ENCODE measurements around the gene SAMD9L. TPM values are rescaled to one million over a fixed set of nuclear protein-coding genes. Genes with fewer than 3 reads are reported as not detected.

SAMD9L gene
- total RNA-seq, 1 donor from 2014 or later, result 0.69 TPM

DNA sequence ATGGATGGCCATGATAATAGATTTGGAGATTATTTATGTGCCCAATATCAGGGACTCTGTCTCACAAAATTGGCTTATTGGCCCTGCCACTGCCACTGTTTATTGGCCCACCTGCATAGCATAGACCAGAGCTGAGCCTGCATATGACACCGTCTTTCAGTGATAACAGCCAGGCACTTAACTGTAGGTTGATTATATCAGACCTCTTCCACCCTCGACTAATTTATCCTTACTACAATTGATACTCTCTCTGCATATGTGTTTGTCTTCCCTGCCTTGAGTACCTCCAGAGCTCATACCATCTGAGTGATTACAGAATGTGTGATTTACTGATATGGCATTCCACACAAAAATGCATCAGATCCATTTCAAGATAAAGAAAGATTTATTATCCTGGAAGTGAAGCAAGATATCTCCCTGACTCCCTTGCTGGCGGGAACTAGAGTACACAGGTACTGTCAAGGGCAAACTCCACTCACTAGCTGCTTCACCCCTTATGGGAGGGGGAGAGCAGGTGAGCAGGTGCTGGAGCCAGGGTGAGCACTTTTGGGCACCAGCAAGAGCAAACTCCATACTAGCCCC is 13.1 kb upstream of the SAMD9L start:
- no peak overlapping the region for H3K4me3 ChIP-seq (ENCODE audit: low read depth, low read length)
- no peak for DNase-seq (ENCODE audit: low read depth)
- TF ChIP-seq, protein P1, sequence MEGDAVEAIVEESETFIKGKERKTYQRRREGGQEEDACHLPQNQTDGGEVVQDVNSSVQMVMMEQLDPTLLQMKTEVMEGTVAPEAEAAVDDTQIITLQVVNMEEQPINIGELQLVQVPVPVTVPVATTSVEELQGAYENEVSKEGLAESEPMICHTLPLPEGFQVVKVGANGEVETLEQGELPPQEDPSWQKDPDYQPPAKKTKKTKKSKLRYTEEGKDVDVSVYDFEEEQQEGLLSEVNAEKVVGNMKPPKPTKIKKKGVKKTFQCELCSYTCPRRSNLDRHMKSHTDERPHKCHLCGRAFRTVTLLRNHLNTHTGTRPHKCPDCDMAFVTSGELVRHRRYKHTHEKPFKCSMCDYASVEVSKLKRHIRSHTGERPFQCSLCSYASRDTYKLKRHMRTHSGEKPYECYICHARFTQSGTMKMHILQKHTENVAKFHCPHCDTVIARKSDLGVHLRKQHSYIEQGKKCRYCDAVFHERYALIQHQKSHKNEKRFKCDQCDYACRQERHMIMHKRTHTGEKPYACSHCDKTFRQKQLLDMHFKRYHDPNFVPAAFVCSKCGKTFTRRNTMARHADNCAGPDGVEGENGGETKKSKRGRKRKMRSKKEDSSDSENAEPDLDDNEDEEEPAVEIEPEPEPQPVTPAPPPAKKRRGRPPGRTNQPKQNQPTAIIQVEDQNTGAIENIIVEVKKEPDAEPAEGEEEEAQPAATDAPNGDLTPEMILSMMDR (conservative IDR thresholded peaks at IDR 0.05; ENCODE audit: low read depth, low read length), result no peak

GRCh38 chr7:93160410-93160809 is 12.2 kb upstream of the SAMD9L start:
- no peak overlapping the region for H3K4me3 ChIP-seq (ENCODE audit: low read depth, low read length)
- no peak for DNase-seq (ENCODE audit: low read depth)
- TF ChIP-seq, protein P1 (conservative IDR thresholded peaks at IDR 0.05; ENCODE audit: low read depth, low read length), result no peak

DNA sequence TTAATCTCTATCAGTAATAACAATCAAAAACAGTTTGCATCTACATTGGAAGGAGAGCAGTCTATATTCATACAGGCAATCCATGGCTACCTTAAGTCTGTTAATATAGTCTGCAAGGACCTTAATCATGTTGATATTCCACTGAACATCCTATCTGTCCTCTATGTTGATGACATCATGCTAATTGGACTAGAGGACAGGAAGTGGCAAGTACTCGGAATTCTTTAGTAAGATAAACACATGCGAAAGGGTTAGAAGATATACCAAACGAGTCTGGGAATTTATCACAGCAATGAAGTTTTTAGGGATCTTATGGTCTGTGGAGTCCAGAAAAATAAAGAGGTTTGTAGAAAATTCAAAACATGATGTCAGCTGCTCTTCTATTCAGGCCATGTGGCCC is 11.3 kb upstream of the SAMD9L start:
- no peak overlapping the region for H3K4me3 ChIP-seq (ENCODE audit: low read depth, low read length)
- TF ChIP-seq, protein P1 (conservative IDR thresholded peaks at IDR 0.05; ENCODE audit: low read depth, low read length), result no peak
- no peak for DNase-seq (ENCODE audit: low read depth)

GRCh38 chr7:93156884-93157283 is 8.7 kb upstream of the SAMD9L start:
- TF ChIP-seq, protein P1 (conservative IDR thresholded peaks at IDR 0.05; ENCODE audit: low read depth, low read length), result no peak
- no peak for DNase-seq (ENCODE audit: low read depth)
- no peak overlapping the region for H3K4me3 ChIP-seq (ENCODE audit: low read depth, low read length)

DNA sequence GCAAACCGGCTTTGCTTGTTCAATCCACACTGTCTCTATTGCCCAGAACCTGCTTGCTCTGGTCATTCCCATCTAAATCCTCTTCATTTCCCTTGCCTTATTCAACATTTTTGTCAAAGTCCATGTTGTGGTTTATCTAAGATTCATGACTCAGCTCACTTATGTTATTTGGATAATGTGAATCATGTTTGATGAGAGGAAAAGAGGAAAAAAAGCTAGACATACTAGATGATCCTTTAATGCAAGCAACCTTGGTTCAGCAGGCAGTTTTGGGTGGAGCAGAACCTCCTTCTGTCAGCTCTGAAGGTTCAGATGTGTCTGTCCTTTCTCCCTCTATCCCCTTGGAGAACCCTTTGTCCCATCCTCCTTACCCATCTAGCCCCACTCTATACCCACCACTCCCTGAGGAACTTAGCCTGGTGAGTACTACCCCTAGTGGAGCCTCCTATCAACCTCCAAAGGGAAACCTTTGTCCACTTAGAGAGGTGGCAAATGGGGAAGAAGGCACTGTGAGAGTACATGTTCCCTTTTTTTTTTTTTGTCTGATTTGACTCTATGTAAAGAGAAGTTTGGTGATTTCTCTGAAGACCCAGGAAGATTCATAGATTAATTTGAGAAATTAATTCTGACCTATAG is 2.1 kb upstream of the SAMD9L start:
- TF ChIP-seq, protein P1 (conservative IDR thresholded peaks at IDR 0.05; ENCODE audit: low read depth, low read length), result no peak

DNA sequence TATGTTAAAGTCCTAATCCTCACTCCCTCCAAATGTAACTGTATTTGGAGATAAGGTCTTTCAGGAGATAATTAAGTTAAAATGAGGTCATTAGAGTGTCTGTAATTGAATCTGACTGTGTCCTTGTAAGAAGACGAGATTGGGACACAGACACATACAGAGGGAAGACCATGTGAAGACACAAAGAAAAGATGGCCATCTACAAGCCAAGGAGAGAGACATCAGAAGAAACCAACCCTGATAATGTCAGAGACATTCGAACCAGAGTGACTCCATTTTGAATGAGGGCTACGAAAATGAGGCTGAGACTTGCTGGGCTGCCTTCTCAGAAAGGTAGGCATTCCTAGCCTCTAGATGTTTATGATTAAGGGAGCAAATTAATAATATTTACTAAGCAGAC is 542 bp upstream of the SAMD9L start:
- H3K4me3 ChIP-seq (ENCODE audit: low read depth, low read length), result no peak overlapping the region
- TF ChIP-seq, protein P1 (conservative IDR thresholded peaks at IDR 0.05; ENCODE audit: low read depth, low read length), result no peak
- DNase-seq (ENCODE audit: low read depth), result no peak

More for the DNA sequence above, 2.1 kb upstream of the SAMD9L start:
- no peak for DNase-seq (ENCODE audit: low read depth)
- no peak overlapping the region for H3K4me3 ChIP-seq (ENCODE audit: low read depth, low read length)

GRCh38 chr7:93147363-93147762 is 822 bp downstream of the SAMD9L start:
- peak; percentile 12 for DNase-seq (ENCODE audit: low read depth)
- TF ChIP-seq, protein P1 (conservative IDR thresholded peaks at IDR 0.05; ENCODE audit: low read depth, low read length), result no peak
- H3K4me3 ChIP-seq (ENCODE audit: low read depth, low read length), result peak overlapping the region; percentile 54
